HG02885 (cell line): ENCODE results near the gene OR10G2.
"Not testable (repeated sequence)": the region's sequence is repeated elsewhere in the genome, so short reads cannot be mapped to it uniquely, and the experiment has no call there.

Source experiments
- ATAC-seq: cut with Tn5 transposase; IDR thresholded peaks from one replicate; pipeline ENCODE4 v1.9.1; 2021; ENCODE audit warnings: mild to moderate bottlenecking; ENCODE audit not compliant: unreplicated experiment, poor library complexity

OR10G2 gene

GRCh38 chr14:21634840-21635239, at the start of gene OR10G2:
Gene OR10G2, minus strand, starts transcription at chr14:21634940. Its CDS starts 98 bp downstream, at chr14:21634842.
- no peak for ATAC-seq

- ATAC-seq: no peak
Measured at GRCh38 chr14:21680072-21680471, 45.3 kb upstream of the OR10G2 start.

GRCh38 chr14:21675566-21675965, 40.8 kb upstream of the OR10G2 start:
- ATAC-seq: no peak

GRCh38 chr14:21673718-21674117, 39.0 kb upstream of the OR10G2 start, which contains the start of gene OR4E1:
Gene OR4E1, minus strand, starts transcription at chr14:21673818. Its CDS starts 2,883 bp downstream, at chr14:21670935.
- no peak for ATAC-seq

- no peak for ATAC-seq
Measured at GRCh38 chr14:21672116-21672515, 37.4 kb upstream of the OR10G2 start.

- no peak for ATAC-seq
Measured at GRCh38 chr14:21671371-21671770, 36.6 kb upstream of the OR10G2 start.

GRCh38 chr14:21669284-21669683, 34.5 kb upstream of the OR10G2 start:
- no peak for ATAC-seq

GRCh38 chr14:21668377-21668776, 33.6 kb upstream of the OR10G2 start:
- no peak for ATAC-seq

- ATAC-seq: no peak
Measured at GRCh38 chr14:21656980-21657379, 22.2 kb upstream of the OR10G2 start.

GRCh38 chr14:21654215-21654614, 19.5 kb upstream of the OR10G2 start:
- ATAC-seq: no peak

- ATAC-seq: no peak
Measured at GRCh38 chr14:21653331-21653885, 18.7 kb upstream of the OR10G2 start, which contains the start of gene OR4E2. Gene OR4E2, plus strand, starts transcription at chr14:21653835. Its CDS starts 11,248 bp downstream, at chr14:21665083.

GRCh38 chr14:21652209-21652808, 17.6 kb upstream of the OR10G2 start:
- ATAC-seq: no peak

- no peak for ATAC-seq
Measured at GRCh38 chr14:21647380-21647779, 12.6 kb upstream of the OR10G2 start.

GRCh38 chr14:21643407-21643806, 8.7 kb upstream of the OR10G2 start:
- ATAC-seq: no peak

GRCh38 chr14:21642683-21643082, 7.9 kb upstream of the OR10G2 start:
- ATAC-seq: no peak

- ATAC-seq: no peak
Measured at GRCh38 chr14:21631084-21631483, 3.7 kb downstream of the OR10G2 start.

- not testable (repeated sequence) for ATAC-seq
Measured at GRCh38 chr14:21630503-21630902, 4.2 kb downstream of the OR10G2 start.

- ATAC-seq: no peak
Measured at GRCh38 chr14:21626491-21627230, 8.1 kb downstream of the OR10G2 start.

- no peak for ATAC-seq
Measured at GRCh38 chr14:21617614-21618013, 17.1 kb downstream of the OR10G2 start.

- ATAC-seq: no peak
Measured at GRCh38 chr14:21614240-21614639, 20.5 kb downstream of the OR10G2 start.

- ATAC-seq: no peak
Measured at GRCh38 chr14:21612324-21612723, 22.4 kb downstream of the OR10G2 start.
